ENCODE results near the gene SLFN5.

The SLFN5 gene

DNA sequence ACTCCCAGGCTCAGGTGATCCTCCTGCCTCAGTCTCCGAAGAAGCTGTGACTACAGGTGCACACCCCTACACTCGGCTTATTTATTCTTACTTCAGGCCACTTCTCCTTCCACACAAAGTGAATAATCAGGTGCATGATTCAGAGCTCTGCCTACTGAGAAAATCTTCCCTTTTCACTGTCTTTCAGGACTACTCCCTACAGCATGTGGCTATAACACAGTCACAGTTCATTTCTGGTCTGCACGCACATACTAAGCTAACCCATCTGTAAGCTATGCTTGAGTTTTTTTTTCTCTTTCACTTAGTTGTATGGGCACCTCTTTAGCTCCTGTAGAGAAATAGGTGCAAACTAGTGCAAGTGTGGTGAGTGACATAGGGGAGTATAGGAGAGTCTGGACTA, 7.6 kb upstream of the SLFN5 start:
- no peak overlapping the region for H3K4me3 ChIP-seq (ENCODE audit: low read depth, low read length)
- TF ChIP-seq, protein P1, sequence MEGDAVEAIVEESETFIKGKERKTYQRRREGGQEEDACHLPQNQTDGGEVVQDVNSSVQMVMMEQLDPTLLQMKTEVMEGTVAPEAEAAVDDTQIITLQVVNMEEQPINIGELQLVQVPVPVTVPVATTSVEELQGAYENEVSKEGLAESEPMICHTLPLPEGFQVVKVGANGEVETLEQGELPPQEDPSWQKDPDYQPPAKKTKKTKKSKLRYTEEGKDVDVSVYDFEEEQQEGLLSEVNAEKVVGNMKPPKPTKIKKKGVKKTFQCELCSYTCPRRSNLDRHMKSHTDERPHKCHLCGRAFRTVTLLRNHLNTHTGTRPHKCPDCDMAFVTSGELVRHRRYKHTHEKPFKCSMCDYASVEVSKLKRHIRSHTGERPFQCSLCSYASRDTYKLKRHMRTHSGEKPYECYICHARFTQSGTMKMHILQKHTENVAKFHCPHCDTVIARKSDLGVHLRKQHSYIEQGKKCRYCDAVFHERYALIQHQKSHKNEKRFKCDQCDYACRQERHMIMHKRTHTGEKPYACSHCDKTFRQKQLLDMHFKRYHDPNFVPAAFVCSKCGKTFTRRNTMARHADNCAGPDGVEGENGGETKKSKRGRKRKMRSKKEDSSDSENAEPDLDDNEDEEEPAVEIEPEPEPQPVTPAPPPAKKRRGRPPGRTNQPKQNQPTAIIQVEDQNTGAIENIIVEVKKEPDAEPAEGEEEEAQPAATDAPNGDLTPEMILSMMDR (IDR thresholded peaks at IDR 0.05; ENCODE audit: control insufficient read depth, extremely low read depth, insufficient read depth), result no peak
- no peak for DNase-seq (ENCODE audit: low read depth)

DNA sequence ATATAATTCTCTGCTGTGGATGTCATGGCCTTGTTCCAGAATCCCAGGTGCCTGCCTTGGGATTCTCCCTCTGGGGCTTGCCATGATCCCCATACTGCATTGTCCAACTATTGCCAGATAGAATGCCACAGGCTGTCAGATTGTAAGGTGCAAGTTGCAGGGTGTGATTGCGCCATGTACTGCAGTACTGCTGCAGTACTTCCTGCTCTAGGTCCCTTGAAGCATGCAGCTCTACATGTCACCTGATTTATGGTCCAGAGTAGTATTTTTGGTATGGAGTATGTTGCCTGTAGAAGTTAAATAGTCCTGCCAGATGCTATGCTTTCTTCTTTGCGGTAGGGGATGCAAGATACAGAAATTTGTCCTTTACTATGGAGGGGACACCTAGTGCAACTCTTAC, 7.0 kb upstream of the SLFN5 start:
- TF ChIP-seq, protein P1 (IDR thresholded peaks at IDR 0.05; ENCODE audit: control insufficient read depth, extremely low read depth, insufficient read depth), result no peak
- DNase-seq (ENCODE audit: low read depth), result no peak
- H3K4me3 ChIP-seq (ENCODE audit: low read depth, low read length), result no peak overlapping the region

DNA sequence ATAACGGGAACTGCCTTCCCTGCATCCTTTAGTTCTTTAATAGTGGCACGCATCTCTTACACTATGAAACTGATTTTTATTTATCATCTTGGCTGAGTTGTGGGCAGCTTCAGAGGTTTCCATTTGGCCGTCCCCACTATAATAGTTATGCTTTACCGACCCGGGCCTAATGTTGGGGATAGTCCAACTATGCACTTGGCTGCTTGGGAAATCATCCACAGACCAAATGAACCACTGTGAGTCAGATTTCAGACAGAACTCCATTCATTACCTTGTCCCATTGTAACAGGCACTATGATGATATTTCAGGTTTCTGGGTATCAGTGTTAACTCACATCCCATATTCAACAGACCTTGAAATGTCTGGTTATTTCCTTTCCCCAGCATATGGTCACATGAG, 6.1 kb upstream of the SLFN5 start:
- H3K4me3 ChIP-seq (ENCODE audit: low read depth, low read length), result no peak overlapping the region
- TF ChIP-seq, protein P1 (IDR thresholded peaks at IDR 0.05; ENCODE audit: control insufficient read depth, extremely low read depth, insufficient read depth), result no peak
- no peak for DNase-seq (ENCODE audit: low read depth)

DNA sequence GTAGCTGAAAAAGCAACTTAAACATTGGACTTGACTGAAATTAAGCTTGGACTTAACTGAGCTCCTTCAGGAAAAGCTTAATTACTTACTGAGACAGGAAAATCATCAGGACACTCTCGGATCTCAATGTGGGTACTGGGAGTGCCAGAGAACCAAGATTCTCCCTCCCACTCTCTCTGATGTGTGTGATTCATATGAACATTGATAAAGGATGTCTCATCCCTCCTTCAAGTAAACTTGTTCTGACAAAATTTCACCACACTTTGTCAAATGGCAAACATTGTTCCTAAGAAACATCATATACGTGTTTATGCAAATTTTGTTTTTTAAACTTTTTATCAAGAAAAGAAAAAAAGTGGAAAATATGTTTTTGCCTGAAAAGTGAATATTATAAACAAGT, 4.1 kb upstream of the SLFN5 start:
- no peak overlapping the region for H3K4me3 ChIP-seq (ENCODE audit: low read depth, low read length)
- TF ChIP-seq, protein P1 (IDR thresholded peaks at IDR 0.05; ENCODE audit: control insufficient read depth, extremely low read depth, insufficient read depth), result no peak
- no peak for DNase-seq (ENCODE audit: low read depth)

DNA sequence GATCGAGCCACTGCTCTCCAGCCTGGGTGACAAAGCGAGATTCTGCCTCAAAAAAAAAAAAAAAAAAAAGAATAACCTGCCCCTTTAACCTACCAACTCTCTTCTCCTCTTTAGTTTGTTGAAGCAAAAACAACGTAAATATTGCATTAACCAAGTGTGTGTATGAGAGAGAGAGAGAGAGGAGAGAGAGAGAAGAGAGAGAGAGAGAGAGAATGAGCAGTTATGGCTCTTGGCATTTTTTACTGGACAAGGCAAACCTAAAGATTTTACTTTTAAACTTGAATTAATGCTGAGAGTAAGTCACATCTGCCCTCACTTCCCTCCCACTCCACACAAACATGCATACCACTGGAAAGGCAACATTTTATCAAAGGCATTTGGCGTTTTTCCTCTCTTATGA, 3.0 kb upstream of the SLFN5 start:
- DNase-seq (ENCODE audit: low read depth), result no peak
- no peak overlapping the region for H3K4me3 ChIP-seq (ENCODE audit: low read depth, low read length)
- TF ChIP-seq, protein P1 (IDR thresholded peaks at IDR 0.05; ENCODE audit: control insufficient read depth, extremely low read depth, insufficient read depth), result no peak

DNA sequence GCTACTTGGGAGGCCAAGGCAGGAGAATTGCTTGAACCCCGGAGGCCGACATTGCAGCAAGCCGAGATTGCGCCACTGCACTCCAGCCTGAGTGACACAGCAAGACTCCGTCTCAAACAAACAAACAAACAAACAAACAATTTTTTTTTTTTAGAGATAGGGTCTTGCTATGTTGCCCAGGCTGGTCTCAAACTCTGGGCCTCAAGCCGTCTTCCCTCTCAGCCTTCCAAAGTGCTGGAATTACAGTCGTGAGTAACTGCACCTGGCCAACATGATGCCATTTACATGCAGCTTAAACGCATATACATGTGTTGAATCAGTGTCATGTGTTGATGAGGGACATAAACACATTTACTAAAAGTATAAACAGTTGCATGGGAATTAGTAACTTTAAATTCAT, 2.0 kb upstream of the SLFN5 start:
- TF ChIP-seq, protein P1 (IDR thresholded peaks at IDR 0.05; ENCODE audit: control insufficient read depth, extremely low read depth, insufficient read depth), result no peak
- H3K4me3 ChIP-seq (ENCODE audit: low read depth, low read length), result no peak overlapping the region
- no peak for DNase-seq (ENCODE audit: low read depth)

DNA sequence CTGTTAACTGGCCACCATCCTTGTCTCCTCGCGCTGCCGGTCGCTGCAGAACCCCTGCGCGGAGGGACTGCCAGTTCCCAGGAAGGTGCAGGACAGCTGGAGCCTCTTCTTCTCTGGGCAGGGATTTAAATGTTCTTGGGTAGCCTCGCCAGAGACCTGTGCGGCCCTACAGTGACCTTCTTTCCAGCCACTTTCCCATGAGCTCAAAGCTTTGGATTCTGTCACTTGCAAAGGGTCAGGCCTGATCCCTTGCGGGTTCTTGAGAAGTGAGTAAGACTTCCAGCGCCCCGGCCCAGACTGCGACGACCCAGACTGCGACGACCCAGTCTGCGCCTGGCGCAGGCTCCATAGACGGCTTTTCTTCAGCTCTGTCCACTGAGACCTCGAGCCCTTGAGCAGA, 1.4 kb upstream of the SLFN5 start:
- H3K4me3 ChIP-seq (ENCODE audit: low read depth, low read length), result peak overlapping the region; percentile 80

More for the DNA sequence above, 1.4 kb upstream of the SLFN5 start:
- no peak for DNase-seq (ENCODE audit: low read depth)
- TF ChIP-seq, protein P1 (IDR thresholded peaks at IDR 0.05; ENCODE audit: control insufficient read depth, extremely low read depth, insufficient read depth), result no peak
